ENCODE measurements around the gene GPBAR1.

GPBAR1 gene, protein sequence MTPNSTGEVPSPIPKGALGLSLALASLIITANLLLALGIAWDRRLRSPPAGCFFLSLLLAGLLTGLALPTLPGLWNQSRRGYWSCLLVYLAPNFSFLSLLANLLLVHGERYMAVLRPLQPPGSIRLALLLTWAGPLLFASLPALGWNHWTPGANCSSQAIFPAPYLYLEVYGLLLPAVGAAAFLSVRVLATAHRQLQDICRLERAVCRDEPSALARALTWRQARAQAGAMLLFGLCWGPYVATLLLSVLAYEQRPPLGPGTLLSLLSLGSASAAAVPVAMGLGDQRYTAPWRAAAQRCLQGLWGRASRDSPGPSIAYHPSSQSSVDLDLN

DNA sequence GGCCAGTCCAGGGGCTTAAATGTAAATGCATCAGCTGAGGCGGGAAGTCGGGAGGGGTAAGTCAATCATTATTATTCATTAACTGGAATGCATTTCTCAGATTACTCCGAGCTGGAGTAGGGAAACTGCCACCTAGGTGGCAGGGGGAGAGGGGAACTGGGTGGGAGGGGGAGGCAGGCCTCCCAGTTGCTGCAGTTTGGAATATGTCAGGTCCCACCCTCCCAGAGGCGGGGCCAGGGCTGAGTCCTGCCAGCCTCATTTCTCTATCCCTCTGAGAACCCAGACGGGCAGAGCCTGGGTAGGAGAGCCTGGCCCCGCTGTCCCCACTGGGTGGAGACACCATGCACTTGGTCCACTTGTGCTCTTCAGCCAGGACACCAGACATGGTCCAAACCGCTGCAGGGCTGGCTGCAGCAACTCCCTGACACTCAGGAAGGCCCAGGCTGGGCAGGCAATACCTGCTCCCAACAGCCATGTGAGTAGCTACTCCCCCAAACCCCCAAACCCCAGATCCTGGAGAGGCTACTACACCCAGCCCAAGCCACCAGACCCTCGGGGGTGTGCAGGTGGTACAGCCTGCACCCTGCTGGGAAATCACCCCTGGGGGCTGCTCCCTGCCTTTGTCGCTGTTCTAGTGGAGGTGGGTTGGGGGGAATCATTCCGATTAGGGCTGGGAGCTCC, at the start of gene GPBAR1:
TSS of gene GPBAR1 (plus strand) at position 274 of the 681 bp plus-strand sequence. CDS start 1,710 bp downstream, outside the sequence.
- no peak for DNase-seq

DNA sequence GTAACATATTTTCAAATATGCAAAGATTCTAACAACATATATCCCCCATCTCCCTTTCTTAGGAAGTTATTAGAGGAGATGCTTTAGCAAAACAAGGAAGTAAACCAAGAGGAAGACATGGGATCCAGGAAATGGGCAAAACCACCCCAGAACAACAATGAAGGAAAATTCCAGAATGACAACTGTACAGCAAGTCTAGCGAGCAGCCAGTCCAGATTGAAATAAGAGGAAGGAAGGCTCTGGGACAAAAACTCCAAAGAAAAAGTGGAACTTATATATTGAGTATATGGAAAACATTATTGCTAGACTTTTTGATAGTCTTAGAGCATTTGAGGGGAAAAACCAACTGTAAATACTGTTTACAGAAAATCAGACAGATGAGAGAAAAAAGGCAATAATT, 46.7 kb upstream of the GPBAR1 start:
- no peak for DNase-seq

DNA sequence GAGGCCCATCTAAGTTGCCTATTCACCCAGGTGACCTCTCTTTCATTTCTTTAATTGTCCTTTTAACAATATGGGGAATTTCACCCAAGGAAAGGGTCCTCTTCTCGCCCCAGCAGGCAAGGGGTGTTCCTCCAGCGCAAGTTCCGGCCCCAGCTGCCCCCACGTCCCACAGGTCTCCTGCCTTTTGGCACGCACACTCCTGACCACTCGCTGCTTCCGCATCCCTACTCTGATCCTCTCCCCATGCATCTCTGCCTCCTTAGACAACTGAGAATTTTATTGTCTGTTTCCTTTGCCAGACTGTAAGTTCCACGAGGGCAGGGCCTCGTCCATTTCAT, 44.5 kb upstream of the GPBAR1 start:
- DNase-seq, result no peak

DNA sequence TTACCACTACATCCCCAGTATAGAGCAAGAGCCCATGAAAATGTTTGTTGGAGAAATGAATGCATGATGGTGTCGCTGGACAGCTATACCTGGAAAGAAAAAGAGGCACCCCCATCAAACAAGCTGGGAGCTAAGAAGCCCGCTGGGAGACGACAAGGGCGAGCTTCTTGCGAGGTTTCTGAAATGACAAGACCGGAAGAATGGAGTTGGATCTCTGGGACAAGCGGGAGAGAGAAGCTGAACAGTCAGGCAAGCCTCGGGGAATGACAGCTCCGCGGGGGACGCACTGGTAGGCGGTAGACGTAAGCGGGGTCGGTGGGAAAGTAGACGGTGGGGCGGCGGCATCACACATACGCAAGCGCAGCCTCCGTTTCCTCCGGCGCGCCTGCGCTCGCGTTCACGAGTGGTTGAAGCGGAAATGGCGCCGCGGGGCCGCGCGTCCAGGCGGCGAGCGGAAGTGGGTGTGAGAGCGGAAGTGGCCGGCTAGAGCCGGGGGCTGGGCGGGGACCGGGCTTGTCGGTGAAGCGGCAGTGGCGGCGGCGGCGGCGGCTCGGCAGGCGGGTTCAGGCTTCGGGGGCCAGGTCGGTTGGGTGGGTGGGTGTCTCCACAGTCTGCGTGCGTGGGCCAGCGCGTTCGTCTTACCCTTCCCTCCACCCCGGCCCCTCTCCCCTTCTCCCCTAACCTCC, 44.0 kb upstream of the GPBAR1 start, which contains the start of gene ARPC2:
TSS of gene ARPC2 (plus strand) at position 516 of the 686 bp plus-strand sequence. CDS start 282 bp downstream, outside the sequence.
- DNase-seq, result peak; percentile 96 to 98

DNA sequence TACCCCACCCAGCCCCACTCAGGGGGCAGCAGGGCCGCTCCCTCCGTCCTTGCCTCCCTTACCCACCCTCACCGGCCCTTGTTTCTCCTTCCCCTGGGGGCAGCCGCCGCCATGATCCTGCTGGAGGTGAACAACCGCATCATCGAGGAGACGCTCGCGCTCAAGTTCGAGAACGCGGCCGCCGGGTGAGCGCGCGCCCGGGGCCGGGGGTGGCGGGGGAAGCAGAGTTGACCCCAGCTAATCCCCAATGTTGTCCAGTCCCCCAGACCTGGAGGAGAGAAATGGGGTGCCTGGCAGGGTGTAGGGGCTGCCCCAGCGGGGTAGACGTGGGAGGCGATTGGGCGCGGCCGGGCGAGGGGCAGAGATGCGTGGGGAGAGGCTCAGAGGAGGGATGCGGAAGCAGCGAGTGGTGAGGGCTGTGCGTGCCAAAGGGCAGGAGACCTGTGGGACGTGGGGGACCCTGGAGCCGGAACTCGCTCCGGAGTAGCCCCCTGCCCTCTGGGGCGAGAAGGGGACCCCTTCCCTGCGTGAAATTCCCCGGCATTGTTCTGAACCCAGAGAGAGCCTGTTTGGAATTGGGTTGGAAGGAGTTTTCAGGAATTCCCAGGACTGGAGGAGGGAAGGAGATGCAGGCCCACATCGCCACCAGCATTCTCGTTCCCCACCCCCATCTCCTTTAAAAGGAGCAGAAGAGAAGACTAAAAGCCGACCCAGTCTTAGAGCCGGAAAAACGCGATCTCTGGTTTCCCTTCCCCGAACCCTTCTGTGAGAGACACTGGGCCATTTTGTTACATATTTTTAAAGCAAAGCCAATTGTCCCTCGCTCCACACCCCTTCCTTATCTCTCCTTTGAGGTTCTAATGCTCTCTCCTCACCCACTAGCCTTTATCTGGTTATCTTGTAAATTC, 43.2 kb upstream of the GPBAR1 start:
- DNase-seq, result peak; percentile 81 to 84

DNA sequence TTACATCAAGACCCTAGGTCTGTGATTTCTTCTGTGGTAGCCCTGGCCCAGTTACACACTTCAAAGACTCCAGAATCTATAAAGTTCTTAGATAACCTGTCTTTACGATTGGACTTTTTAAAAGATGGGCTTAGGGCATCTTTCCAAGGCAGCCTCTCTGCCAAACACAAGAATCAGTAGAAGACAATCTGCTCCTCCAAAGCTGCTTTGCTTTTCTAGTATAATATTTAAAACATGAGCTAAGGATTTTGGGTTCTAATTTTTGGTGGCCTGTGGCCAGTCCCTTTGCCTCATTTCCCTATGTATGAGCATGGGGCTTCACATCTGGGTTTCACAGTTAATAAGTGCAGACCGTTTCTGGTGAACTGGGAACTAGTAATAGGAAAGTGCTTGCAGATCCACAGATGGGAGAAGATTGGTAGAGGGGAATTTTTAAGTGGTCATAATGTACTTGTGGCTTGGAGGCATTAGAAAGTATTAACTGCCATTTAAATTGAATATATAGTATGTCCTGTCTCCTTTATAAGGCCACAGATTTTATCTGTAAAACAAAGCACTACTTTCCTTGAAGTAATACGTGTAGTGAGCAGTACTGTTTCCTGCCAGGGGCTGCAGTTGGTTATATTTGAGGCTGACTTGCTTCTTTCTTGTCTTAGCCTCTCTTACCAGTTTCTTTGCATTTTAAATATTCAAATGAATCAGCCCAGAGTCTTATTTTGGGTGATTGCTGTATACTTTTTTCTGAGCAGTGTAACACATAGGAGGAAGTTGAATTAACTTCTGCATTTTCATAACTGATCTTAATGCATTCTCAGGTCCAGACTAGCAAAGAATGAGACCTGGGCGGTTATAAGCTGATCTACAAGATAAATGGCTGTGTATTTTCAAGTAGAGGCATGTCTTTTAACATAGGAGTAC, 42.3 kb upstream of the GPBAR1 start:
- no peak for DNase-seq

DNA sequence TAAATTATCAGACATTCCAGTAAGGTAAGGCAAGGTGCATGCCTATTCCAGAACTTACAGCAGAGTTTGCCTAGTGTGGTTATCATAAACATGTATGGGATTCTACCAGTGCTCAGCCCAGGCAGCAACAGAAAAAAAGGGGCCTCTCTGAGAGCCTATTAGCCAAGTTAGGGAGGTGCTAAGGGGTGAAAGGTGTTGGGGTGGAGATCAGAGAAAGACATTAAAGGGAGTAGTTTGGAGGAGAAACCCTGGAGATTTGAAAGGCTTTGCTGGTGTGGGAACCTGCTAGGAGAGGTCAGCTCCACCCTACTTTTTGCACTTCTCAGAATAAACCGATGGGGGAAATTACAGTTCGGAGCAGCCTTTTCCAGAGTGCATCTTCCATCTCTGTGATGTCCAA, 40.9 kb upstream of the GPBAR1 start:
- no peak for DNase-seq

DNA sequence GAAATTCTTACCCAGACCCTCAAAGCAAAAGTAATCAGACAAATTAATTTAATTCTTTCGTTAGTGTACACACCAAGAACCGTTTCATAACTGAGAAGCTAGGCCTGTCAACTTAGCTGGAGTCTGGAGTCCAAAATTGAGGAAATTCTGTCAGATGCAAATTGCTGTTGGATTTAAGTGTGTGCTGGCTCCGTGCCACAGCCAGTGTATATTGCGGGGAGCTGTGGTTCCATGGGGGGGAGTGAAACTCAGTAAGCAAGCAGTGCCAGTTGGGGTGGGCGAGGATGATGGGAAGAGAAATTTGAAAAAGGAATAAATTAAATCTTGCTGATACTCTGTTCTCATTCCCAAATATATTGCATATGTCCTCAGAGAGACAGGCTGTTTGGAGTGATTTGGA, 39.8 kb upstream of the GPBAR1 start:
- no peak for DNase-seq

DNA sequence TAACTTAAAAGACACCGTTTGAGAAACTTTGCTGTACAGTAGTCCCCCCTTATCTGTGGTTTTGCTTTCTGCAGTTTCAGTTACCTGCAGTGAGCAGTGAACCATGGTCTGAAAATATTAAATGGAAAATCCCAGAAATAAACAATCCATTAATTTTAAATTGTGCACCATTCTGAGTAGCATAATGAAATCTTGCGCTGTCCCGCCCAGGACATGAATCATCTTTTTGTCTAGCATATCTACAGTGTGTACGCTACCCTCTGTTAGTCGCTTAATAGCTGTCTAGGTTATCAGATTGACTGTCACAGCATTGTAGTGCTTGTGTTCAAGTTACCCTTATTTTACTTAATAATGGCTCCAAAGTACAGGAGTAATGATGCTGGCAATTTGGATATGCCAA, 37.8 kb upstream of the GPBAR1 start:
- DNase-seq, result no peak

DNA sequence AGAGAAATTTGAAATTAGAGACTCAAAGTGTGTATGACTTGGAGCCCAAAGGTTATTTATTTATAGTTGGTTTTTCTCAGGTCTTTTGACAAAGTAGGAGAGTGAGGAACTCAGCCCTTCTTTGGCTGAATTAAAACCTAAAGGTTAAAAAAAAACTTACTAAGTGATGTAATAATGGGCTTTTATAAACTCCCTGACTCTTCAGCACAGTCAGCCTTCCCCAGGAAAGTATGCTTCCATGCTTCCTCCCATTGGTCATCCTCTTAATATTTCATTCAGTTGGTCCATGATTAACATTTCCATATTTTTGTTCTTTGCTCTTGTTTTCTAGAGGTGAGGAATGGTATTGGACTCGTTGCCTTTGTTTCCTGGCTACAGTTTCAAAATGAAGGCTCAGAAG, 36.6 kb upstream of the GPBAR1 start:
- DNase-seq, result no peak

DNA sequence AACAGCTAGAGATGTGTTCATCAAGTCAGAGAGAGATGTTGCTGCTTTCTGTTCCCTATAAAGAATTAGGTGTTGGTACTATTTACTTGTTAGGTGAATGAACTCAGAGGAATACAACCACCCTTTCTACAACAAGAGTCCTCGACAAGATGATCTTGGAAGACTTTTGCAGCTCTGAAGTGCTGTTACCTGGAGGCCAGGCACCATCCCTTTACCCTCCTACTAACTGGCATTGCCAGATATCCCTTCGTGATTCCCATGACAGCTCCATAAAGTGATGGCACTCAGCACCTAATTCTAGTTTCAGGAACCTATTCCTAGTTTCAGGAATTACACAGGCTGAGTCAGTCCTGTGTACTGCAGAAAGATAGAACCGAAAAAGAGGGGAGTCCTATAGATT, 33.9 kb upstream of the GPBAR1 start:
- DNase-seq, result no peak

DNA sequence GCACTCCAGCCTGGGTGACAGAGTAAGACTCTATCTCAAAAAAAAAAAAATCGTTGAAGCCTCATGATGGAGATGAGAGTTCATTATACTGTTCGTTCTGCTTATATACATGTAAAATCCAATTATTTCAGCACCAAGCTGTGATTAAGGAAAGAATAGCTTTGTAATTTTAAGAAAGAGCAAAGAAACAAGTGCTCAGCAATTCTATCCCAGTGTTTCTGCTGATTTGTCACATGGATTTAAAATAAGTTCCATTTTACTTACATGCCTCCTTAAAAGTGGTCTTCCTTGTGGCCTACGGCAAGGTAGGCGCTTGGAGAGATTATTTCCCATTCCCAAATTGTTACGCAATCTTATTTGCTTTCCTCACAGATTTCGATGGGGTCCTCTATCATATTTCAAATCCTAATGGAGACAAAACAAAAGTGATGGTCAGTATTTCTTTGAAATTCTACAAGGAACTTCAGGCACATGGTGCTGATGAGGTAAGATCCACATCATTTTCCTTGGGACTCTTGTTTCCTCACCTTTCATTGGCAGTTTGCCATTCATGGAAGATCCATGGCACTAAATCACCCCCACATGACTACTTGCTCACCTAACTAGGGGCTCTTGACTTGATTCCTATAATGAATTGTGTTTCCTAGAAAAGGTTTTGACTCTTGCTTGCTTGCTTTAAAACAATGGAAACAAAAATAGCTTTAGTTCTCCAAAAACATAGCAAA, 32.3 kb upstream of the GPBAR1 start:
- no peak for DNase-seq

DNA sequence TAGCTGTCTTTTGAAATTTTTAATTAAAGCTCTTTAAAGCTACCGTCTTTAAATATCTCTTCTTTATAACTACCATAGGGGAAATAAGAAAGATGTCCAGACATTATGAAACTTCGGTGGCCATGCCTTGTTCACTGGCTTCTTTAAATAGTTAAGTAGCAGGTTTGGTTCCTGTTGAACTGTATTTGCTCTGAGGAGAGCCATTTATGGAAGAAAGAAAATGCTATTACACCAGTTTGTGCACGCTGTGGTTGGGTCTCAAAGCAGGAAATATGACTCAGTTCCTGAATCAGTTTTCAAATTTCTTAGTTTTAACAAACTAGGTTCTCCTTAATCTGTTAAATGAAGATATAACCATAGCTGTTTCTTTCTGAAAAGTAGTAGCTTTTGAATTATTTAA, 31.6 kb upstream of the GPBAR1 start:
- peak in 1 of 2 experiments; percentile 37 for DNase-seq

DNA sequence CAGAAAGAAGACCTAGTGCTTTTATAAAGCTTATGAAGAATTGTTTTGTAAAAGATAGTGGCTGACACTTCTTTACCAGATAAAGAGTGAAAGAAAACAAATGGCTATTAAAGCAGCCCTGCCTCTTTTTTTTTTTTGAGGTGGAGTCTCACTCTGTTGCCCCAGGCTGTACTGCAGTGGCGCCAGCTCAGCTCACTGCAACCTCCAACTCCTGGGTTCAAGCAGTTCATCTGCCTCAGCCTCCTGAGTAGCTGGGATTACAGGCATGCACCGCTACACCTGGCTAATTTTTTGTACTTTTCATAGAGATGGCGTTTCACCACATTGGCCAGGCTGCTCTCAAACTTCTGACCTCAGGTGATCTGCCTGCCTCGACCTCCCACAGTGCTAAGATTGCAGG, 31.0 kb upstream of the GPBAR1 start:
- no peak for DNase-seq

DNA sequence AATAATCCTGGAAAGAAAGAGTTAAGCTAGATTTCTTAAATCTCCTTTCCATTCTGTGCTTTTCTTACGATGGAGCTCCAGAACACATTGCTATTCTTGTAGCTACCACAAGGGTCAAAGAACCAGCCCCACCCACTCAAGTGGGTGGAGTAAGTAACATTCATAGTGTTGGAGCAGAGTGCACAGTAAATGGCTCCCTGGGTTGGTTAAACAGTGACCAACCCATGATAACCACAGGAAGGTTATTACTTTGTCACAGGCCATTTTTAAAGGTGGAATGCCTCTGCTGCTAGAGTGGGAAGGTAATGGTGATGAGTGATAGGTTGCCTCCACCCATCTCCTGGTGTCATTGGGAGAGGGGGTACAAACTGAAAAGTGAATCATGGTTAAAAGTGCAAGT, 29.9 kb upstream of the GPBAR1 start:
- peak; percentile 45 to 47 for DNase-seq

DNA sequence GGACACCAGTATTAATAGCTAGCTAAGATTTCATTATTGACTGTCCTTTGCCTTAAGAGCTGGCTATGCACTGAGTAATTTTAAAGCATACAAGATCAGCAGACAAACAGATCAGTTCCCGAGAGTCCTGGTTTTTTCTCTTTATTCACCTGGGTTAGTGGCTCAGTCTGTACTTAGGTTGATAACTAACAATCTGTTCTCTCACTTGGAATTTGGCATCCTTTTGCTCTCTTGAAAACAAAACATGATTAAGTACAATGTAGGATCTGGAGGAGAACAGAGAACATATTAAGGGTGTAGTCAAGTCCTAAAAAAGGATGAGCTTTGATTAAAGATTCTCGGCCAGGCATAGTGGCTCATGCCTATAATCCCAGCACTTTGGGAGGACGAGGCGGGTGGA, 27.3 kb upstream of the GPBAR1 start:
- no peak for DNase-seq

DNA sequence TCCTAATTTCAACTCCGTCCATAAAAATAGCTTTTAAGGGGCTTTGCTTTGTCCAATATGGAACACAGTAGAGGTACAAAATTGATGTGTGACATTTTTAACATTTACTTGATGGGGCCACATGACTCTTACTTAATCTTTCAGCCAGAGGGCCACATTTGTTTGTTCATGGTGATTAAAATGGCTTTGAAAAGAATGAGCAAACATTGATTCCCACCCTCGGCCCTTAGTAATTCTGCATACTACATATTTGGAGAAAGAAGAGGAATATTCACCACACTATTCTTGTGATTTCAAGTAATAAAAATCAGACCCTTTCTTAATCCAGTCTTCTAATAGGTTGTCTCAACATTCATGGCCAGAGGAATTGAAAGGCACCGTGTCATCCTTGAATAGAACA, 26.3 kb upstream of the GPBAR1 start:
- DNase-seq, result no peak

DNA sequence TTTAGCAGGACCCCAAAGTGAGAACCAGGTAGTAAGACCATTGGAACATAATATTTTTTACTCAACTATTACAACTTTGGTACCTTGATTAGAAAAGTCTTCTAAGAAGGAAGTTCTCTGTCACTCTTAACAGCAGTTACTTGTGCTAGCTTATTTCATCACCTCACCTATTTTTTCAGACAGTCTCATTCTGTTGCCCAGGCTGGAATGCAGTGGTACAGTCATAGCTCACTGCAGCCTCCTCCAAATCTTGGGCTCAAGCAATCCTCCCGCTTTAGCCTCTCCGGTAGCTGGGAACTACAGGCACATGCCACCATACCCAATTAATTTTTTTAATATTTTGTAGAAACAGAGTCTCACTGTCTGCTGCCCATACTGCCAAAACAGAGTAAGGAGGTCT, 25.8 kb upstream of the GPBAR1 start:
- no peak for DNase-seq

DNA sequence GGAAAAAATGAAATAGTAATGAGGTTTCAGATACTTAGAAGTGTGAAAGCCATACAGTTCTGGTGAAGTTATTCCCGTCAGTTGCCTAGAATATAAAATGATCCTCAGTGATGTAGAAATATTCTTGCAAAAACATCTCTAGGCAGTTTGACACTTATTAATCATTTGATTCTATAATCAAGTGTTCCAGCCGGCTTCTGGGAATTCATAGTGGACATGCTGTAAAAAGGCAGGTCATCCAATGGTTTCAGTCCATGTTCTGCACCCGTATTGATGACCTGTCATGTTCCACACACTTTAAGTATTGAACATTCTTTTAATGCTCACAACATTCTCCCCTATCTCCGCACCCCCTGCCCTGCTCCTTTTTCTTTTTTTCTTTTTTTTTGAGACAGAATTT, 24.0 kb upstream of the GPBAR1 start:
- DNase-seq, result no peak

DNA sequence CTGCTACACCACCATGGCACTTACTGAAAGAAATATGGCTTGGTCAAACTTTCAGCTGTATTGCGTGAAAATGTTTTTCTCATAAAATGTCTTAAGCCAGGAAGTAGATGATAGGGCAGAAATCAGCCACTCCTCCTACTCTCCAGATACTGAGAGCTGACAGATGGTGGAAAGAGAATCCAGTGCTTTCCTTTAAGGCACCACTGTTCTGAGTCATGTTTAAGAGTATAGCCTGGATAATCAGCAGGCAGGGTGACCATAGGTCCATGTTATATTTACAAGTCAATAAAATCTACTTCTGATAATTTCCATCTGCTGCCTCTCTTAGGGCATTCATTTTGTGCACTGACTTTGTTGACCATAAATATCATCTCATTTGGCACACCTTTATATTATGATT, 21.9 kb upstream of the GPBAR1 start:
- DNase-seq, result no peak

DNA sequence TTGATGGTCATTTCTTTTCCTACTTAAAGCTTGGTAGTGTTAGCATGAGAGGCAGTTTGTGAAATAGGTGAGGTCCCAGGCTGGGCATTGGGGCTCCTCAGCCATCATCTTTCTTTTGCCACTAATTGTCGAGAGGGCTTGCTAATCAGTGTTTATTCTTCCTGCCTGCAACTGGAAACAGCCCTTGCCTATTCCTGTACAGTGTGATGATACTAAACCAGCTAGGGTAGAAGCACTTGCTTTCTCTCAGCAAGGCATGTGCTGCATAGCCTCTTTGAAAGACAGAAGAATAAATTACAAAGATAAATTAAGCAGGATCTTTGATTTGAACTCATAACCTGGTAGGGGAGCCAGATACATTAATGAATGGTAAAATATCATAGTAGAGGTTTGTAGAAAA, 16.6 kb upstream of the GPBAR1 start:
- DNase-seq, result peak in 1 of 2 experiments; percentile 7

All from activated T-cell treated with anti-CD3 and anti-CD28 coated beads, Interleukin-2, amount 50 U/mL, for 48 hours (primary cell).